ENCODE measurements around the gene KLK13.

Gene KLK13

DNA sequence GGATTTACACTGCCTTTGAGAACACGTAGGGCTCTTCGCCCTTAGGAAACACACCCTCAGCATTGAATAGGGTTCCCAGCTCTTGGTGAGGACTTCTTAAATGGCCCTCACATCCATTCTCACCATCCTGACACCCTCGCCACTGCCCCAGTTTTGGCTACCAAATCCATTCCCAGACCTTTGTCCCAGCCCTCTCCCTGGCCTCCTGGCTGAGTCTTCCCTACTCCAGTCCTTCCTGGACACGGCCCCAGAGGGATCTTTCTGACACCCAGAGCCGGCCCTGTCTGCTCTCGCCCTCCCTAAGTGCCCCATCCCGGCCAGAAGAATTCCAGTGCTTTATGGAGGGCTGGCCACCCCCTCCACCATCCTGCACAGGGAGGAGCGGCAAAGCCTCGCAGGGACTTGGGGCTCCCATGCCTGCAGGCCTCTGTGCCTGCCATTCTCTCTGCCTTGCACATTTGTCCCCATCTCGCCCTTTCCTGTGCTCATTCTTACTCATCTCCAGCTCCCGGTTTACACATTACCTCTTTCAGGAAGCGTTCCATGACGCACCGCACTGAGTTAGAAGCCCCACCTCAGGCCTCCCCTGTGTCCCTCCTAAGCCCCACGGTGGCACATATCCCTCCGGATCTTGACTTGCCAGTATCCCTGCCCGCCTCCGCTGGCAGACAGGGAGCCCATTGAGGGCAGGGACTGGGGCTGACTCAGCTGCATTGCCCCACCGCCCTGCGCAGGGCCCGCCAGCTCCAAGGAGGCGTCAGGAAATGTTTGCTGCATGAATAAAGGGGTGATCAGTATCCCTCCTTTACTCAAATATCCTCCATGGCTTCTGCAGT lies 28.8 kb upstream of the KLK13 start (continued):
- TF ChIP-seq RARB (CRISPR knock-in tag; IDR thresholded peaks at IDR 0.05) (no peak), CSDC2 (CRISPR knock-in tag; IDR thresholded peaks at IDR 0.05) (no peak), ISL1 (CRISPR knock-in tag; IDR thresholded peaks at IDR 0.05) (no peak), OSR1 (CRISPR knock-in tag; IDR thresholded peaks at IDR 0.05) (no peak), BACH2 (CRISPR knock-in tag; IDR thresholded peaks at IDR 0.05; ENCODE audit: borderline replicate concordance) (no peak), ZFP3 (CRISPR knock-in tag; IDR thresholded peaks at IDR 0.05) (no peak)

DNA sequence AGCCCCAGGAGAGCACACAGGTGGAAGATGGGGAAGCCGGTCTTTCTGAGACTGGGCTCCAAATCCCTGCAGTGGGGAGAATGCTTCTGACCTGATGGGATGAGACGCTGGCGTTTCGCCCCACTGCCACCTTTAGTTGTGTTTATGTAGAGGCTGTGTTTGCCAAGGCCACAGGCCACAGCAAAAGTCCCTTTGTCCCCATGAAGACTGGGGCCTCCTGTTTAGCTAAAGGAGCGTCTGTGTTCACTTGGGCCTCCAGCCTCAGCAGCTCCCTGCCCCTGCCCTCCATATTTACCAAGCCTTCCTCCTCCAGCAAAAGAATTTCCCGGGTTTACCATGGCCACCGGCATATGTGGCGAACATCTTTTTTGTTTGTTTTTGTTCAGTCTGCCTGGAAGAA lies 28.2 kb upstream of the KLK13 start:
- ATAC-seq, result no peak
- TF ChIP-seq ZNF70 (CRISPR knock-in tag; IDR thresholded peaks at IDR 0.05), result no peak
- TF ChIP-seq GLIS3 (CRISPR knock-in tag; IDR thresholded peaks at IDR 0.05), result no peak
- TF ChIP-seq TCF4 (CRISPR knock-in tag; IDR thresholded peaks at IDR 0.05; ENCODE audit: borderline replicate concordance), result no peak
- TF ChIP-seq ZC3H10 (CRISPR knock-in tag; IDR thresholded peaks at IDR 0.05), result no peak
- TF ChIP-seq ARNTL (CRISPR knock-in tag; IDR thresholded peaks at IDR 0.05; ENCODE audit: borderline replicate concordance, low read depth), result no peak
- no peak for TF ChIP-seq ESRRG (CRISPR knock-in tag; IDR thresholded peaks at IDR 0.05)
- no peak for TF ChIP-seq RARB (CRISPR knock-in tag; IDR thresholded peaks at IDR 0.05)
- TF ChIP-seq TSHZ2 (CRISPR knock-in tag; IDR thresholded peaks at IDR 0.05), result no peak
- no peak for TF ChIP-seq ISL1 (CRISPR knock-in tag; IDR thresholded peaks at IDR 0.05)
- no peak for TF ChIP-seq TOX (CRISPR knock-in tag; IDR thresholded peaks at IDR 0.05; ENCODE audit: borderline replicate concordance)
- TF ChIP-seq BACH2 (CRISPR knock-in tag; IDR thresholded peaks at IDR 0.05; ENCODE audit: borderline replicate concordance), result no peak
- no peak for TF ChIP-seq ZFP30 (CRISPR knock-in tag; IDR thresholded peaks at IDR 0.05)
- TF ChIP-seq ZNF8 (CRISPR knock-in tag; IDR thresholded peaks at IDR 0.05), result no peak
- no peak for TF ChIP-seq PPARA (CRISPR knock-in tag; IDR thresholded peaks at IDR 0.05; ENCODE audit: borderline replicate concordance)

DNA sequence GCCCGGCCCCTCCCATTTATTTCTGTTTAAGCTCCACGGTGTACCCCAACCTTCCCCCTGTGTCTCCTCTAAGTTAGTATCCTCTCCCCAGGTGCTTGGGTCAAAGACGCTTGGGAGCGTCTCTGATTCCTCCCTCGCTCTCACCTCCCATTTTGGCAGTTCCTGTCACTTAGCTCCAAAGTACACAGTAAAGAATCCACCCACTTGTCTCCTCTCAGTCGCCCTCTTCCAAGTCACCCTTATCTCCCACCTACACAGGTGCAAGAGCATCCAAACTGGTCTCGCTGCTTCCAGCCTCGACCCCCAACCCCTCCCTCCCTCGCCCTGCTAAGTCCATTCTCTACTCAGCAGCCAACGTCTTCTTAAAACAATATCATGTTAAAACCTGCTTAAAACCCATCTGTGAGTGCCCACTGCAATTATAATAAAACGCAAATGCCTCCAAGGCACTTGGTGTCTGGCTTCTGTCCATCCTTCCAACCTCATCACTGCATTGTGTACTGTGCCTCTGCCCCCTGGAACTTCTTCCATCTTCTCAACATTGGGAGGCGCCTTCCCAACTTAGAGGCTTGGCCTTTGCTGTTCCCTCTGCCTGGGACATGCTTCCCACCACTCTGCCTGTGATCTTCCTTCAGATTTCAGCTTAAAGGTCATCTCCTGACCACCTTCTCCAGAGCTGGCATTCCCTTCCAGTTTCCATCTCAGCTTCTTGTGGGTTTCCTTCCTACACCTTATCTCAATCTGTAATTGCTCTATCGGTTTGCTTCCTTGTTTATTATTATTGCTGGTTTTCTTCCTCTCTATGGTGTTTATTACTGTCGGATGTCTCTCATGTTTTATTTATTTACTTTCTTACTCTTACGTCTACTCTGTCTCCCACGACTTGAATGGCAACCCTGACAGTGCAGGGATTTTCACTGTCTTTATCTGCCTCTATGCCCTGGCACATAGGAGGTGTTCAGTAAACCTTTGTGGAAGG lies 27.3 kb upstream of the KLK13 start:
- TF ChIP-seq POU6F1 (CRISPR knock-in tag; IDR thresholded peaks at IDR 0.05; ENCODE audit: borderline replicate concordance, low read depth), result no peak
- TF ChIP-seq ESRRG (CRISPR knock-in tag; IDR thresholded peaks at IDR 0.05), result no peak
- no peak for TF ChIP-seq GLIS3 (CRISPR knock-in tag; IDR thresholded peaks at IDR 0.05)
- no peak for ATAC-seq

- no peak for TF ChIP-seq ISL1 (CRISPR knock-in tag; IDR thresholded peaks at IDR 0.05)
- no peak for TF ChIP-seq BACH2 (CRISPR knock-in tag; IDR thresholded peaks at IDR 0.05; ENCODE audit: borderline replicate concordance)
- TF ChIP-seq GLIS3 (CRISPR knock-in tag; IDR thresholded peaks at IDR 0.05), result no peak
- no peak for TF ChIP-seq ZFP3 (CRISPR knock-in tag; IDR thresholded peaks at IDR 0.05)
- no peak for TF ChIP-seq CSDC2 (CRISPR knock-in tag; IDR thresholded peaks at IDR 0.05)
- no peak for TF ChIP-seq RARB (CRISPR knock-in tag; IDR thresholded peaks at IDR 0.05)
- no peak for TF ChIP-seq PATZ1 (CRISPR knock-in tag; IDR thresholded peaks at IDR 0.05; ENCODE audit: borderline replicate concordance)
- TF ChIP-seq ESRRG (CRISPR knock-in tag; IDR thresholded peaks at IDR 0.05), result no peak
- no peak for TF ChIP-seq ZFP30 (CRISPR knock-in tag; IDR thresholded peaks at IDR 0.05)
- TF ChIP-seq OSR1 (CRISPR knock-in tag; IDR thresholded peaks at IDR 0.05), result no peak
- TF ChIP-seq SNAI2 (CRISPR knock-in tag; IDR thresholded peaks at IDR 0.05), result no peak
- no peak for TF ChIP-seq TOX (CRISPR knock-in tag; IDR thresholded peaks at IDR 0.05; ENCODE audit: borderline replicate concordance)
- TF ChIP-seq PPARA (CRISPR knock-in tag; IDR thresholded peaks at IDR 0.05; ENCODE audit: borderline replicate concordance), result no peak
- no peak for TF ChIP-seq POU6F1 (CRISPR knock-in tag; IDR thresholded peaks at IDR 0.05; ENCODE audit: borderline replicate concordance, low read depth)
- no peak for TF ChIP-seq ZNF8 (CRISPR knock-in tag; IDR thresholded peaks at IDR 0.05)
- TF ChIP-seq ZC3H10 (CRISPR knock-in tag; IDR thresholded peaks at IDR 0.05), result no peak
- no peak for TF ChIP-seq ZNF70 (CRISPR knock-in tag; IDR thresholded peaks at IDR 0.05)
- no peak for ATAC-seq
Measured at GRCh38 chr19:51091126-51091525, 26.2 kb upstream of the KLK13 start.

Measured in SK-N-SH treated with all-trans-retinoic acid at 6 μM for 48 hours (cell line).